IPS-11a (cell line): ENCODE measurements around the gene NR5A2.

Experiments used
- H3K4me3 ChIP-seq: one replicate; pipeline ENCODE4 v1.5.1; 2013; ENCODE audit warnings: low read depth, low read length, control low read depth

Gene NR5A2

GRCh38 chr1:200121421-200121820 lies 93.9 kb downstream of the NR5A2 start:
- no peak overlapping the region for H3K4me3 ChIP-seq

GRCh38 chr1:200124309-200124708 lies 96.8 kb downstream of the NR5A2 start:
- no peak overlapping the region for H3K4me3 ChIP-seq

- H3K4me3 ChIP-seq = no peak overlapping the region
Measured at GRCh38 chr1:200128081-200128480, 100.6 kb downstream of the NR5A2 start.

- H3K4me3 ChIP-seq = no peak overlapping the region
Measured at GRCh38 chr1:200128944-200129879, 101.7 kb downstream of the NR5A2 start.

GRCh38 chr1:200130552-200130951 lies 103.0 kb downstream of the NR5A2 start:
- H3K4me3 ChIP-seq = no peak overlapping the region

GRCh38 chr1:200131551-200132125 lies 104.1 kb downstream of the NR5A2 start:
- no peak overlapping the region for H3K4me3 ChIP-seq

- H3K4me3 ChIP-seq = no peak overlapping the region
Measured at GRCh38 chr1:200133123-200133522, 105.6 kb downstream of the NR5A2 start.

- no peak overlapping the region for H3K4me3 ChIP-seq
Measured at GRCh38 chr1:200134116-200134515, 106.6 kb downstream of the NR5A2 start.

- H3K4me3 ChIP-seq = no peak overlapping the region
Measured at GRCh38 chr1:200136384-200136783, 108.9 kb downstream of the NR5A2 start.

- H3K4me3 ChIP-seq = no peak overlapping the region
Measured at GRCh38 chr1:200139661-200140250, 112.2 kb downstream of the NR5A2 start.

- H3K4me3 ChIP-seq = no peak overlapping the region
Measured at GRCh38 chr1:200143347-200143746, 115.8 kb downstream of the NR5A2 start.

GRCh38 chr1:200146100-200146499 lies 118.6 kb downstream of the NR5A2 start:
- H3K4me3 ChIP-seq = no peak overlapping the region

- no peak overlapping the region for H3K4me3 ChIP-seq
Measured at GRCh38 chr1:200147094-200147493, 119.6 kb downstream of the NR5A2 start.

GRCh38 chr1:200147742-200148141 lies 120.2 kb downstream of the NR5A2 start:
- no peak overlapping the region for H3K4me3 ChIP-seq

GRCh38 chr1:200150006-200150405 lies 122.5 kb downstream of the NR5A2 start:
- H3K4me3 ChIP-seq = no peak overlapping the region

- no peak overlapping the region for H3K4me3 ChIP-seq
Measured at GRCh38 chr1:200150721-200151120, 123.2 kb downstream of the NR5A2 start.

- no peak overlapping the region for H3K4me3 ChIP-seq
Measured at GRCh38 chr1:200152336-200152735, 124.8 kb downstream of the NR5A2 start.

GRCh38 chr1:200153277-200154055 lies 126.0 kb downstream of the NR5A2 start:
- H3K4me3 ChIP-seq = no peak overlapping the region

GRCh38 chr1:200154069-200154767 lies 126.7 kb downstream of the NR5A2 start:
- H3K4me3 ChIP-seq = no peak overlapping the region

- H3K4me3 ChIP-seq = no peak overlapping the region
Measured at GRCh38 chr1:200157715-200158114, 130.2 kb downstream of the NR5A2 start.

- no peak overlapping the region for H3K4me3 ChIP-seq
Measured at GRCh38 chr1:200161801-200162200, 134.3 kb downstream of the NR5A2 start.
